LNCAP (cell line): ENCODE measurements around the gene TNNC1.
A peak's percentile ranks its signal among the peaks of the same experiment; 100 is the strongest.

Experiments
- CTCF ChIP-seq: fragments of 450-650 bp; IDR thresholded peaks from 2 replicates; pipeline ENCODE4 v1.5.1; 2017; ENCODE audit warnings: mild to moderate bottlenecking

Gene TNNC1

GRCh38 chr3:52481819-52482521 lies 28.1 kb upstream of the TNNC1 start:
- TF ChIP-seq CTCF: peak; percentile 45; the same call in 1 of the 2 replicates

- no peak for TF ChIP-seq CTCF
Observed at GRCh38 chr3:52480768-52481715, 27.2 kb upstream of the TNNC1 start.

GRCh38 chr3:52479877-52480575 lies 26.2 kb upstream of the TNNC1 start:
- TF ChIP-seq CTCF: no peak

GRCh38 chr3:52479037-52479876 lies 25.4 kb upstream of the TNNC1 start:
- no peak for TF ChIP-seq CTCF

- no peak for TF ChIP-seq CTCF
Observed at GRCh38 chr3:52477796-52478095, 23.9 kb upstream of the TNNC1 start.

GRCh38 chr3:52477076-52477795 lies 23.4 kb upstream of the TNNC1 start:
- no peak for TF ChIP-seq CTCF
